NCI-H345 (cell line): ENCODE data around the gene GATAD2B.
A peak's percentile ranks its signal among the peaks of the same experiment; 100 is the strongest.
"Not testable (repeated sequence)": the region's sequence is repeated elsewhere in the genome, so short reads cannot be mapped to it uniquely, and the experiment has no call there.

Experiments
- DNase-seq: peaks from one replicate; lab custom pipeline; 2025; lab: John Stamatoyannopoulos, UW

Gene GATAD2B

DNA sequence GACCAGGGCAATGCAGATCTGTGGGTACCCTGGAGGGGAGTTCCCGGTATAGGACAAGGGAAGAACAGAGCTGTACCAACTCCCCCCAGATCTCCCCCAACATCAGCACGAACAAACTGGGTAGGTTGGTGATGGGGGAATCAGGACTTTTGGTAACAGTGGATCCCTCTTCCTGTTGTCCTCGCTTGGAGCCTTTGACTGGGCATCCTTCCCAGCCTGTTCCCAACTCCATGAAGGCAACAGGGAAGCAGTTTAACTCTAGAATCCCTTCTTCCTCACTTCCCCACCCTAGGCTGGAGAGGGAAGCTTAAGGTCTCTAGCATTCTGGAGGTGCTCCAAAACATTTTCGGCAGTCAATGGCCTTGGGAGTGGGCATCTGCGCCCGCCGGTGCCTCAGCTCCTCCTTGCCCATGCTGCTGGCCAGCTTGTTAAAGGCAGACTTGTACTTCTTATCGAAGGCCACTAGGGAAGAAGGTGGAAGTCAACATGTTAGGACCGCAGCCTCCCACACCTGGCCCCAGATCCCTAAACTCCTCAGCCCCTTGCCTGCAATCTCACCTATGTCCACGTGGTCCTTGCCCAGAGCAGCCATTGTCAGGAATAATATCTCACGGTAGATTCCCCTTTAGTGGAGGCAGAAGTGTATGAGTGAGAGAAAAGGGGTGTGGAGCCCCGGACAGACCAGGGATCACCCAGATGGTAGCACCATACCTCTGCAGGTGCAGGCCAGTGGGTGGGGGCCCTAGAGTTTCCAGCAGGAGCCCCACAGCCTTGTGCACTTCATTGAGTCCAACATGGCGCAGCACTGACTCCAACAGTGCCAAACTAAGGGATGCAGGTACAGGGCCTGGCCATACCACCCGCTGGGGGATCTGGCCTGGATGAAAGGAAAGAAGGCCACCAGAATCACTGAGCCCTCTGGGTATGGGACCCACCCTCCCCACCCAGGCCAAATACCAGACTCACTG lies 7.5 kb upstream of the GATAD2B start:
- DNase-seq, result no peak

DNA sequence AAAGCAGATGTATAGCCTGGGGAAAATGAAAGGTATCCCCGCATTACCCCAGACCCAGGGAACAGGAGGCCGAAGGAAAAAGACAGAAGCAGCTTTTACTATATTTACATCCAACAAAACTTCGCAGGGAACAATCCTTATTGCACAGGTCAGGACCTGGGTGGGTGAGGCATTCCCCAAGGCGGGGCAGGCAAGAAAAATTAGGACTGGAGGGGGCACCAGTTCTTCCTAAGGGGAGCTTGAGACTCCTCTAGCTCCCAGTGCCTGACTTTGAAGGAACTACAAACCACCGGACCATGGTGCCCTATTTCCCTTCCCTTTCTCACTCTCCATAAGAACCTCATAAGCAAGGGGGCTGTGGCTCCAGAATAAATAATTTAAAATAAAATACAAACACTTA lies 6.7 kb upstream of the GATAD2B start:
- no peak for DNase-seq

DNA sequence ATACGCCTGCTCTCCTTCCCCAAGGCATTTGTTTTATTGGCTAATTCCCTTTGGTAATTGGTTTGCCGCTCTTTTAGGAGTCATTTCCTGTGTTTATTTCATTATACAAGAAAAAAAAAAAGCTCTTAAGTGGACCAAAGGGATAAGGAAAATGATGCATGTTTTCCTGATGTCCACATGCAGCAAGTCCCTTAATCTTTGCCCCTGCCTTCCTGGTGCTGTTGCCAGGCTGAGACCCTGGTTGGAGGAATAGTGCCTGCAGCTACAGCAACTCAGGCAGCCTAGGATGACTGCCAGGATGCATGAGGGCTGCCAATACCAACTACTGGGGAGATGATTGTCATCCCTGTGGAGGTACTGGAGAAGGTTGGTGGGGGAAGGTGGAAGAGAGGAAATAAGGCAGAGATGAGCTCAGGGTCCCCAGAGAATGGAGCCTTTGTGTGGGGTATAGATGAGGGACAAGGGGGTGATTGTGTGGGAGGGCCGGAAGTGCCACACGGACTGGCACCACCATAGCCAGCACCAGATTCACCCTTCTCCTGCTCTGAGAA lies 6.1 kb upstream of the GATAD2B start:
- DNase-seq, result no peak

DNA sequence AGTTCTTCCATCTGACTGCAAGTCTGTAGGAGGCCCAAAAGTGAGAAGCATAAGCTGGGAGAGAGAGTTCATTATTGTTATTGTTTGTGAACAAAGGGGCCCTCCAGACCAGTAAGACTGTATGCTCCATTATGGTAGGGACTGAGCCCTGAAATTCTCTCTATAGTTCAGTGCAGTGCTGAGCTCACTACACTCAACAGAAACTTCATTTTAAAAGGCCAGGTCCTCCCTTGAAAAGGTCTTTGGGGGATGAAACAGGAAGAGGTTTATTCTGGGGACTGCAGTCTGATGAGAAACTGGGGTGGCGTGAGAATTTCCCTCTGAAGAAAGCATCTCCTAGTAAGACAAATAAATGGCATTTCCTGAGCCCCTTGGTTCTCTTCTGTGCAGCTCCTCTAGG lies 5.5 kb upstream of the GATAD2B start:
- no peak for DNase-seq

DNA sequence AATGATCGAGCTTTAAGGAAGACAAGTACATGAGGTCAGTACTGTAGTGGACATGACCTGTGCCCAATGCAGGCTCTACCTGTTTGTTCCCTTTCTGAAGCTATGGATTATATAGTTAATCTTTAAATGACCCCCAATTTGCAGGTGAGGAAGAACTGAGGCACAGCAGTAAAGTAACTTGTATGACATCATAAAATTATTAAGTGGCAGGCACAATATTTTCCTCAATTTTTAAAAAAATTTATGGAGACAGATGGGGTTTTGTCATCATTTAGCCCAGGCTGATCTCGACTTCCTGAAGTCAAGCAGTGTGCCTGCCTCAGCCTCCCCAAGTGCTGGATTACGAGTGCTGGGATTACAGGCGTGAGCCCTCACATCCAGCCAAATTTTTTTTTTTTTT lies 3.6 kb upstream of the GATAD2B start:
- DNase-seq, result no peak

DNA sequence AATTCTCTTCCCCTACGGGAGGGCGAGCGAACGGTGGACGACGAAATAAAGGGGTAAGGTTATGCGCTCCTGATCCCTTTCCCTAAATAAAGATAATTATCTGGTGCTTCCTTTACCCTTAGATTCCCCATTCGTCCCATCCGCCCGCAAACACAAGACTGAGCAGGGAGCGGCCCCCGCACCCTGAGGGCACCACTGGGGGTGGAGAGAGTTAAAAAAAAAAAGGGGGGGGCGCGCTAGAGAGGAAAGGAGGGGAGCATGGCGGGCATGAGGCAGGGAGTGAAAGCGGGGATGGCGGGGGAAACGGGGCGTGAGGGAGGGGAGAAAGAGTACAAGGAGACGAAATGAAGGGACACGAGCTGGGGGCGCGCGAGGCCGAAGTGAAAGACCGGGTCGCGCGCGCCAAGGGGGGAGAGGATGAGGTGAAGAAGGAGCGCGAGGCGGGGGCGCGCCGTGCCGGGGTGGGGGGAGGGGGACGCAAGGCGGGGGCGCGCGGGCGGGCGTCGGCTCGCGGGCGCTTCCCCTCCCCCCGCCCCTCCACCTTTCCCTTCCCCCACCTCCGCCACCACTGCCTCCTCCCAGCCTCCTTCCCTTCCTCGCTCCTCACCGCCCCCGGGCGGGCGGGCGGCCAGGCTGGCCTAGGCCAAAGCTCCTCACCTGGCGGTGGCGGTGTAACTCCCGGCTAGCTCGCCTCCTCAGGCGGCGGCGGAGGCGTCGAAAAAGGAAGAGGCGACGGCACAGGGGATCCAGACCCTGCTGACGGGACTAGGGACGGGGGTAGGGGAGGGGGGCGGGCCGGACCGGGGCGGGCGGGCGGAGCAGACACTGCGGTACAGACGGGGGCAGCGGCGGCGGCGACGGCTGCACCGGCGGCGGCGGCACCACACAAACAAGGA lies 448 bp downstream of the GATAD2B start:
- DNase-seq, result peak; percentile 84

DNA sequence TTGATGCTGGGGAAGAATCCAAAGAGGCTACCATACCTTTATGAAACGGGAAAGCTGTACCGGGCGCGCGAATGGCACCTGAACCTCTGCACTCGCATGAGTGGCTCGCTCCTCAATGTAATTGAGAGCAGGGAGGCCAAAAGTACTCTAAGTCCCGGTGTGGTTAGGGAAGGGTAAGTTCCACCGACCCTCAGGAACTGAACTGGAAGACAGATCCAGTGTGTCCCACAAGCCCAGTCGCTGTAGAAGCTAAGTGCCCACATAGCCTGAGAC lies 1.0 kb downstream of the GATAD2B start:
- no peak for DNase-seq

DNA sequence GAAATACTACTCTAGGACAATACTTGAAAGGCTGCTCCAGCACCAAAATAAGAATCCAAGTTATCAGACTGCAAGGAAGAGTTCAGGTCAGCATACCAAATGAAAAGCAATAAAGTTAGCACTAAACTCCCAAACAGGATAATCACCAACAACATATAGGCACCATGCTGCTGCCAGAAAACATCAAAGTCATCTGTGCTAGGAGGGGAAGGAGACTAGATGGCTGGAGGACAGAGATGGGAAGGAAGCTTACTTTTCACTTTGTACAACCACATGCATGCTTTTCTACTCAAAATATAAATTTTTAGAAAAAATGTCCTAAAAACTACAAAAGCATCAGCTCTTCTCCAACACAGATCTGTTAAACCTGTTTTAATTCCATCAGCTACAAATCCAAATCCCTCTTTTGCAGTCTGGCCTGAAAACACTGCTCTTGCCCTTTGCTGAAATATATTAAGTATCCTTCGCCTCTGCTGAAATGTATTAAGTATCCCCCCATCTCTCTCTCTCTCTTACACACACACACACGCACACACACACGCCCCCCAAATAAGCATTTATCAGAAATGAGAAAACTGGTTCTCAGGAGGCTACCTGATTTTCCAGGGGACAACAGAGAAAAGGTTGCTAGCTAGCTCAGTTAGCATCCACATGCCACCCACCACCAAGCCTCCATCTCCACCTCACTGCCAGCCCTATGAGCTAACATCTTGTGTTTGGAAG lies 1.5 kb downstream of the GATAD2B start:
- no peak for DNase-seq

DNA sequence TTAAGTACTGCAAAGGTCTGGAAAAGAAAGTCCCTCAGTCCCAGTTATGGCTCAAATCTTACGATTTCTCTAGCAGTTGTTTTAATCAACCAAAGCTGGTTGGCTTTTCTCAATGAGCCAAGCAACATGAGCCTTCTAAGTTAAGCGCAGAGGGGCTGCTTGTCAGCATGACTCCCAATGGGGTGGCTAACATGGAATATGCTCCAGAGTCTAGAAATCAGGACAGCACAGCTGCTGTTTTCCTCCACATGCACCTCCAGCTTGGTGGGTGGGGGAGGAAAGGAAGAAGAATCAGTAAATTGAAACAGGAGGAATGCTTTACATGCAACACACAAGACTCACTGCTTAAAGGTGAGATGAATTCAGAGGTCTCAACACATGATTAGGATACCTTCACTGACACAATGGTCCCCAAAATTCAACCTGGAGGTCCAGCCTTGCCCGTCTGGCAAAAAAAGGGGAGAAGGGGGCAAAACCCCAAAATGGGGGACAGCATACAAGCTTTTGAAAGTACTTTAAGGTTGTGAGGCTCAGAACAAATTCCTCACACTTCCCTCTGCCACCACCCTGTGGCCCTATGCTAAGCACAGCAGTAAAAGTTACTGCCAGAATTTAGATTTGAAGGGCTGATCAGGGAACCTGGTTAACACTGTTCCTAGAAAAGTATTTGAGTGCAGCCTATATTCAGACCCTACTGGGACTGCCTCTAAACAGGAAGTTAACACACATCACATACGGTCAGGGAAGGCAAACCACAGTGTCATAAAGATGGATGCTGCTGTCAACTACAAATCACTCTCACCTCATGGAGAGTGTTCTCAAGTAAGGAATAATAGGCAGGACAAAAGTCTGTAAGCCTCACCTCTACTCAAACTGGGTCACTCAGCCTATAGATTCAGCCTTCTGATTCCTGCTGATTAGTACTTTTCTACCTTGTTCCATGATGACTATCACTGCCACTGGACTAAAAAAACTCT lies 2.6 kb downstream of the GATAD2B start:
- no peak for DNase-seq

DNA sequence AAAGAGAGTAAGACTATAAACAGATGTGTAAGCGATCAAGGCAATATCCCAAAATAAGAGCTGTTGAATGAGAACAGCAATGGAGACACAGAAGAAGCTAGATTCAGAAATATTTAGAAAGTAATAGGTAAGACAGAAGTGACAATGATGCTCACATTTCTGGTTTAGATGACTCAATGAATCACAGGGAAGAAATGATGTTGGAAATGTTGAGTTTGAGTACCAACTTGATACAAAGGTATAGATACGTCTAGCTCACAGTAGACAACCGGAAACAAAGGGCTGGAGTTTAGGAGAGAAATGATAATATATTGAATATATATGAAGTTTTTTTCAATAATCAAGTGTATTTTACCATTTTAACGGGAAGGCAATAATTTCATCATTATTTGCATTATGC lies 6.5 kb downstream of the GATAD2B start:
- DNase-seq, result no peak

DNA sequence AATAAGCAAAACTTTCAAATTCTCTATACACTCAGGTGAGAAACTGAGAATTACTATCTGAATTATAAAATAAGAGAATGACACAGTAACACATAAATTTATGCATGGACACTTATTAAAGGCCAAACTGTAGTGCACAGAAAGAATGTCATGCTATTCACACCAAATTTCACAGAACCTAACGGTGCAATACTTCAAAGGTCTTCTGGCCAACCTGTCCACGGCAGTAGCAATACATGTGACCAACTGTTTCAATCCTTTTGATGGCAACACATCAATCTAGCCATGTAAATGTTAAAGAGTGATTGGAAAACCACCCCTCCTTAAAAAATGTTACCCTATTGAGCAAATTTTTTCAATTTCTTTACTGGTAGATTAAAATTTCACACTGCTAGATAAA lies 10.4 kb downstream of the GATAD2B start:
- no peak for DNase-seq

DNA sequence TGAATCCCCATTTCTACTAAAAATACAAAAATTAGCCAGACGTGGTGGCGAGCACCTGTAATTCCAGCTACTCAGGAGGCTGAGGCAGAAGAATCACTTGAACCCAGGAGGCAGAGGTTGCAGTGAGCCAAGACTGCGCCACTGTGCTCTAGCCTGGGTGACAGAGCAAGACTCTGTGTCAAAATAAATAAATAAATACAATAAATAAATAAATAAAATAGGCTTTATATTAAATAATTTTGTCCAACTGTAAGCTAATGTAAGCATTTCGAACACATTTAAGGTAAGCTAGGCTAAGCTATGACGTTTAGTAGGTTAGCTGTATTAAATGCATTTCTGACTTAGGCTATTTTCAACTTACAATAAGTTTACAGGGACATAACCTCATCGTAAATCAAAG lies 12.2 kb downstream of the GATAD2B start:
- not testable (repeated sequence) for DNase-seq

DNA sequence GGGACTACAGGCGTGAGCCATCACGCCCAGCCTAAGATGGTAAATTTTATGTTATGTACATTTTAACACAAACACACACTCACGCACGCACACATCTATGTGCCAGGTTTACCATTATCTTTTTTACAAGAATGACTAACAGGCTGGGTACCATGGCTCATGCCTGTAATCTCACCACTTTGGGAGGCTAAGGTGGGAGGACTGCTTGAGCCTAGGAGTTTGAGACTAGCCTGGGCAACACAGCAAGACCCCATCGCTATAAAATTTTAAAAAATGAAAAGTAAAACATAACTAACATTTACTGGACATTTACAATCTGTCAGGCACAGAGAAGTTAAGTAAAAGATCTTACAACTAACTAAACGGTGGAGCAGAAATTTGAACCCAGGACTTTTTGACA lies 14.7 kb downstream of the GATAD2B start:
- DNase-seq, result no peak

DNA sequence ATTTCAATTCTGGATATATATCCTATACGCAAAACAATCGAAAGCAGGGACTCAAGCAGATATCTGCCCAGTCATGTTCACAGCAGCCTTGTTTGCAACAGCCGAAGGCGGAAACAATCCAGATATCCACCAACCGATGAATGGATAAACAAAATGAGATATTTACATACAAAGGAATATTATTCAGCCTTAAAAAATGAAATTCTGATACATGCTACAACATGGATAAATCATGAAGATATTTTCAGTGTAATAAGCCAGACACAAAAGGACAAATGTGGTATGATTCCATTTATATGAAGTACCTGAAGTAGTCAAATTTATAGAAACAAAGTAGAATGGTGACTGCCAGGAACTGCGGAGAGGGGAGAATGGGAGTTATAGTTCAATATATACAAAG lies 15.6 kb downstream of the GATAD2B start:
- DNase-seq, result no peak

DNA sequence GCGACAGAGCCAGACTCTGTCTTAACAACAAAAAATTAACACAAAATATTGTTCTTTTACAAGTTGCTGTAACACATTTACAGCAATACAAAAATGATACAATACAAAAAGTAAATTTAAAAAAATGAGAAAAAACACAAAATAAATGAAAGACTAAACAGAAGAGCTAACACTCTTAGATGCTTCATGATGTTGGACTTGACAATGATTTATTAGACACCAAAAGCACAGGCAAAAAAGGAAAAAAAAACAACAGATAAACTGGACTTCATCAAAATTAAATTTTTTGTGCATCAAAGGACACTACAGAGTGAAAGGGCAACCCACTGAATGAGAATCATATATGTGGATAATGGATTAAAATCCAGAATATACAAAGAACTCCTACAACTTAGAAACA lies 16.4 kb downstream of the GATAD2B start:
- no peak for DNase-seq

DNA sequence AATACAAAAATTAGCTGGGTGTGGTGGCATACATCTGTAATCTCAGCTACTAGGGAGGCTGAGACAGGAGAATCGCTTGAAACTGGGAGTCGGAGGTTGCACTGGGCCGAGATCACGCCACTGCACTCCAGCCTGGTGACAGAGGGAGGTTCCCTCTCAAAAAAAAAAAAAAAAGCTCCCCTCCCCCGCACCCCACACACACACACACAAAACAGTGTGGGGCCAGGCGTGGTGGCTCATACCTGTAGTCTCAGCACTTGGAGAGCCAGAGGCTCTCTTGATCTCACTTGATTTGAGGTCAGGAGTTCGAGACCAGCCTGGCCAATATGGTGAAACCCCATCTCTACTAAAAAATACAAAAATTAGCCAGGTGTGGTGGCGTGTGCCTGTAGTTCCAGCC lies 16.9 kb downstream of the GATAD2B start:
- DNase-seq, result not testable (repeated sequence)

DNA sequence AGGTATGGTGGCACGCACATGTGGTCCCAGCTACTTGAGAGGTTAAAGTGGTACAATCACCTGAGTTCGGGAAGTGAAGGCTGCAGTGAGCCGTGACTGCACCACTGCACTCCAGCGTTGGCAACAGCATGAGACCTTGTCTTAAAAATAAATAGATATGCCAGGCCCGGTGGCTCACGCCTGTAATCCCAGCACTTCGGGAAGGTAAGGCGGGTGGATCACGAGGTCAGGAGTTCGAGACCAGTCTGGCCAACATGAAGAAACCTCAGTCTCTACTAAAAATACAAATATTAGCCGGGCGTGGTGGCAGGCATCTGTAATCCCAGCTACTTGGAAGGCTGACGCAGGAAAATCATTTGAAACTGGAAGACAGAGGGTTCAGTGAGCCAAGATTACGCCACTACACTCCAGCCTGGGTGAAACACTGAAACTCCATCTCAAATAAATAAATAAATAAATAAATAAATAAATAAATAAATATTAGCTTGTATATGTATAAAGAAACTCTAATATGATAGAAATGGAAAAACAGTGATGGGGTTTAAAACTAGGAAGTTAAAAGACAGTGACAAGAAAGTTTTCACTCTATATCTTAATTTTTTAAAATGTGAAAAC lies 18.8 kb downstream of the GATAD2B start:
- DNase-seq, result no peak

DNA sequence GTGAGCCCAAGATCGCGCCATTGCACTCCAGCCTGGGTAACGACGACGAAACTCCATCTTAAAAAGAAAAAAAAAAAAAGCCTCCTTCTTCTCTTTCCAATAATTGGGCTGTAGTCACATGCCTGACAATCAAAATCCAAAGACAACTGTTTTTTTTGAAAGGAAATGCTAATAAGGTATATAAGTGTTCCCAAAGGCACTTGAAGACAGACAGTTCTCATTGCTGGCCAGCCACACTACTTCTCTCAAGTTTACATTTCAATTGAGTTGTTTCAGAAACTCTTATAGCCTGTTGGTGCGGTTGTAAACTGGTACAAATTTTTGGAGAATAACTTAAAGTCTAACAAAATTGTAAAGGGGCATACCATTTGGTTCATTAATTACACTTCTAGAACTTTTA lies 23.3 kb downstream of the GATAD2B start:
- DNase-seq, result no peak

DNA sequence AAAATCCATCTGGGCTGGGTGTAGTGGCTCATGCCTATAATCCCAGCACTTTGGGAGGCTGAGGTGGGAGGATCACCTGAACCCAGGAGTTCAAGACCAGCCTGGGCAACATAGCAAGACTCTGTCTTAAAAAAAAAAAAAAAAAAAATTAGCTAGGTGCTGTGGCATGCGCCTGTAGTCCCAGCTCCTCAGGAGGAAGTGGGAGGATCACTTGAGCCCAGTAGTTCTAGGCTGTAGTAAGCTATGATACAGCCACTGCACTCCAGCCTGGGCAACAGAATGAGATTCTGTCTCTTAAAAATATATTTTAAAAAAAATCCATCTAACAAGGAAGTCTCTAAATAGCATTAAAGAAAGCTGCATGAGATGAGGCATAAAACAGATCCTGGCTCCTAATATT lies 26.9 kb downstream of the GATAD2B start:
- not testable (repeated sequence) for DNase-seq

DNA sequence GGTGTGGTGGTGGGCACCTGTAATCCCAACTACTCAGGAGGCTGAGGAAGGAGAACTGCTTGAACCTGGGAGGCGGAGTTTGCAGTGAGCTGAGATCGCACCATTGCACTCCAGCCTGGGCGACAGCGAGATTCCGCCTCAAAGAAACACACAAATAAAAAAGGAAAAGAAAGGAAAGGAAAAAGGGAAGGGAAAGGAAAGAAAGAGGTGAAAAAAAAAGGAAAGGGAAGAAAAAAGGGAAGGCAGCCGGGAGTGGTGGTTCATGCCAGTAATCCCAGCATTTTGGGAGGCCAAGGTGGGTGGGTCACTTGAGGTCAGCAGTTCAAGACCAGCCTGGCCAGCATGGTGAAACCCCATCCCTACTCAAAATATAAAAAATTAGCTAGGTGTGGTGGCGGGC lies 31.7 kb downstream of the GATAD2B start:
- DNase-seq, result not testable (repeated sequence)

DNA sequence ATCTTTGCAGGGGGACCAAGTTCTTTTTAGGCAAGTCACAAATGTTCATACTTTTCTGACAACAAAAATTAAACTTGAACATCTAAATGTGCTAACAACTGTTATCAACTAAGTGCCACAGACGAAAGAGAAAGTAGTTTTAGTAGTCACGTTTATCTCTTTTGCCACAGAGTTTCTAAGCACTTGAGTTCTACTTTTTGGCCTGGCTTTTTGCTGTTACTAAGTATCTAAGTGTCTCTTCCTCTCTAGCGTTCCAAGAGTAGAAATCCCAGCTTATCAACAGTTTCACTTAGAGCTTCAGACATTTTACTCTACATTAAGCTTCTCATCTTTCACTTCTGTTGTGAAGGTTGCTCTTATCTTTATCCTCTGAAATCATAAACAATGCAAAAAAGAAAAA lies 34.2 kb downstream of the GATAD2B start:
- DNase-seq, result no peak
